GM12874 (cell line): ENCODE measurements around the gene CDH4.

Experiments
- TF ChIP-seq, protein P1 (sequence below): IDR thresholded peaks from 2 replicates; pipeline ENCODE4 v1.5.1; 2011; ENCODE audit warnings: low read depth, mild to moderate bottlenecking, control low read depth, low read length, moderate library complexity; ENCODE audit not compliant: insufficient read depth

Gene CDH4

DNA sequence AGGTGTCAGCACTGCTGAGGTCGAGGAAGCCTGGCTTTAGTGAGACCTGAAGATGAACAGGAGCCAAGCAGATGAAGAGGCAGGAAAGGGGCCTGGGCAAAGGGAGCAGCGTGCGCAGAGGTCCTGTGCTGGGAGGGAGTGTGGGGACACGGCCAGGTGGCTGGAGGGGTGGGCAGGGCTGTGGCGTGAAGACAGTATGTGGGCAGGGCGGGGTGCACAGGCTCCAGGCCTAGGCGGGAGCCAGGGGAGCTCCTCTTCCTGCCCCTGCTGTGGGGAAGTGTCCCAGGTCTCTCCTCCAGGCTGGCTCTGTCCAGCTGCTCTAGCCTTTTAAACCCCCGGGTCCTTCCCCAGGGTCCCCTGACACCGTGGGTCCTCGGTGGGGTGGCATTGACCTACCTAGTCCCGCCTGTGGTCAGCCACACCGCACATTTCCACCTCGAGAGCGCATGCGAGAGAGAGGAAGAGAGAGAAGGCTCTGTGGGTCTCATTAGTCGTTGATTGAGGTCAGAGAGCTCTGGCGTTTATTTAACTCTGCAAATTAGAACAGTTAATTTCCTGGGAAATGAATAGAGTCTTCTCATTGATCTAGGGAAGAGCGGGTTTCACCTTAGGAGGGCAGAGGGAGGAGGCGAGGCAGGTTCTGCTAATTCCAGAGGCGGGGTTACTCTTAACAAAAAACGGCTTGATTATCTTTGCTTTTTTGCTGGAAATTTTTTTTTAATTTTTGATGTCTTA lies 68.8 kb downstream of the CDH4 start:
- TF ChIP-seq, protein P1, sequence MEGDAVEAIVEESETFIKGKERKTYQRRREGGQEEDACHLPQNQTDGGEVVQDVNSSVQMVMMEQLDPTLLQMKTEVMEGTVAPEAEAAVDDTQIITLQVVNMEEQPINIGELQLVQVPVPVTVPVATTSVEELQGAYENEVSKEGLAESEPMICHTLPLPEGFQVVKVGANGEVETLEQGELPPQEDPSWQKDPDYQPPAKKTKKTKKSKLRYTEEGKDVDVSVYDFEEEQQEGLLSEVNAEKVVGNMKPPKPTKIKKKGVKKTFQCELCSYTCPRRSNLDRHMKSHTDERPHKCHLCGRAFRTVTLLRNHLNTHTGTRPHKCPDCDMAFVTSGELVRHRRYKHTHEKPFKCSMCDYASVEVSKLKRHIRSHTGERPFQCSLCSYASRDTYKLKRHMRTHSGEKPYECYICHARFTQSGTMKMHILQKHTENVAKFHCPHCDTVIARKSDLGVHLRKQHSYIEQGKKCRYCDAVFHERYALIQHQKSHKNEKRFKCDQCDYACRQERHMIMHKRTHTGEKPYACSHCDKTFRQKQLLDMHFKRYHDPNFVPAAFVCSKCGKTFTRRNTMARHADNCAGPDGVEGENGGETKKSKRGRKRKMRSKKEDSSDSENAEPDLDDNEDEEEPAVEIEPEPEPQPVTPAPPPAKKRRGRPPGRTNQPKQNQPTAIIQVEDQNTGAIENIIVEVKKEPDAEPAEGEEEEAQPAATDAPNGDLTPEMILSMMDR = no peak

DNA sequence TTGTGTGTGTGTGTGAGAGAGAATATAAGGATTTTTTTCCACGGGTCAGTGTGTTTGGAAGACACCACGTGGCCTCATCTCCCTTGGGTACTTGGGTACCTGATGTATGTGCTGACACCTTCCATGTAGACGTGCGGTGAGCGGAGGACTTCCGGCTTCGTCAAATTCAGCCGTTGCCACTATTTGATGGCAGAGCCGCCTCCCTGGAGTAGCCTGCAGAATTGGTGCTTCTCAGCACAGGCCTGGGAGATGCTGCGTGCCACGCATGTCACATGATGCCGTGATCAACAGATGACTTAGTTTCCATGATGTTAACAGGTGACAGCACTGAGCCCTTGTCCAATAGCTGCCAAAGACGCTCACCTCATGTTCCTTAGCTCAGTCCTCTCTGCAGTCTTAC lies 69.4 kb downstream of the CDH4 start:
- TF ChIP-seq, protein P1 = no peak

DNA sequence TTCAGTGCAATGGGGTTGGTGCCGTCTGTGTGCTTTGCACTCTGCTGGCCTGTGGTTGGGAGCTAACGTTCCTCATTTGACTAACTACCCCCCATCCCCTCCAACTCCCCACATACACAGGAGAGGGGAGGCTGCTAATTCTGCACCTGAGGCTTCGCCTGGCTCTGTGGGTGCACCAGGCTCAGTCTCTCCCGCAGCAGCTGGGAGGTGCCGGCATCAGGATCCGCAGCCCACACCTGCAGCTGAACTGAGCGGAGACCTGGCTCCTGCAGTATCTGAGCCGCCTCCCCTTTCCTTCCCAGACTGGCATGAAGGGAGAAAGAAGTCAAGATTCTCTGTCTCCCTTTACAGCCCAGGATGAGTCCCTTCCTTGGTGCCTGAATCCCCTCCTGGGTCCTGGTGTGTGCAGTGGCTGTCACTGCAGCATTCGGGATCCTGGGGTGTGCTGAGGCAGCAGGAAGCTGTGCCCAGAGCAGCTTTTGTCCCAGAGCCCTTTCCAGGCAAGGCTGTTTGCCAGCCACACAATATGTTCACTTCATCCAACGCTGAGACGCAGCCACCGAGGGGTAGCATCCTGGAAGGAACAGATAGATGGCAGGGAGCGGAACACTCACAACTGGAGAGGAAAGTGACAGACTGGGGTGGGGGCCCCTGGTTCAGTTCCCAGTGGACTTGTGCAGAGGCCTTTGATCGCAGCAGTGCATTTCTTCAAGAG lies 70.2 kb downstream of the CDH4 start:
- TF ChIP-seq, protein P1 = no peak

DNA sequence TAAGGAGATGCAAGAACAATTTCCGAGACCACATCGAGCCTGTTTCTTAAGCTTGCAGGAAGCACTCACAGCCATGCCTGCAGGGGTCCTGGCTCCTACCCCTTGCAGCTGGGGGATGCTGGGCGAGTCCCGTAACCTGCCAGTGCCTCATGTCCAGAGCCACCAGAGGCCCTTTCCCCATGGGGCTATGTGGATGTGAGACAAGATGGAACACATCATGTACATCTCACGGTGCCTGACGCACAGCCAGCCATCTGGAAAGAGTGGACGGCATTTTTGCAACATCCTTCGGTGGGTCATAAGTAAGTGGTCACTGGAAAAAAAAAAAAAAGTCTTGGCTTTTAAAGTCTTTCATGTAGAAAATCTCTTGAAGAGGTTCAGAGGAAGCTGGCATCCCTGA lies 72.8 kb downstream of the CDH4 start:
- TF ChIP-seq, protein P1 = no peak

DNA sequence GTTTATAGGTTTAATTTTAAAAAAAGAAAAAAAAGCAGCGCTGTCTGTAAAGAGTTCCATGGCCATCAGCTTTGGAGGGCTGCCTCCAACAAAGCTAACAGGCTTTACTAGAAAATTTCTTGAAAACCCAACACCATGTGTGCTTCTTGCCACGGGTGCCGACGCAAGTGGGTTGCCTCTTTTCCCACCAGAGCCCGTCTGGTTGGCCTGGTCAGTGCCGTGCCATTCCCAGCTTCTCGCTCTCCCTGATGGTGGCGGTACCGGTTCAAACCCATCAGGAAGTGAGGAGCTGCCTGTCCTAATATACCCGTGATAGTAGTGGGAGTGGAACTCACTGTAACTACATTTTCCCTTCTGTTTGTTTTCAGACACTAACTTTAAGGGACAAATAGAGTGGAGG lies 73.7 kb downstream of the CDH4 start:
- TF ChIP-seq, protein P1 = no peak

DNA sequence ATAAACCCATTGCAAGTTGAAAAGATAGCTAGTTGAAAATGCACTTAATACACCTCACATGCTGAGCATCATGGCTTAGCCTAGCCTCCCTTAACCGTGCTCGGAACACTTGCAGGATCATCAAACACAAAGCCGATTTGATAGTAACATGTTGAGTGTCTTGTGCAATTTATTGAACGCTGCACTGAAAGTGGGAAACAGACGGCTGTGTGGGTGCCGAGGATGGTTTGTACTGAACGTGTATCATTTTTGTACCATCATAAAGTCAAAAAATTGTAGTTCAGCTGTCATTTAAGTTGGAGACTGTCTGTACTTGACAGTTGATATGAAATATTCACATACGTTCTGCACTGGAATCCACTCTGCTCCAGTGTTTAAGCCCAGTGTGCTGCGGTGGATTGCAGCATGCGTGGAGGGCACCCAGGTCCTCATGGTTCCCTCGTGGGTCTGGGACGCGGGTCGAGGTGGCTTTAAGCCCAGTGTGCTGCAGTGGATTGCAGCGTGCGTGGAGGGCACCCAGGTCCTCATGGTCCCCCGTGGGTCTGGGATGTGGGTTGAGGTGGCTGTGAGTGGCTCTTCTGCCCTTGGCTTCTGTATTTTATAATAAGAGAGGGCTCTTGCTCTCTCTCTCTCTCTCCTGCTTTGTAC lies 77.0 kb downstream of the CDH4 start:
- TF ChIP-seq, protein P1 = no peak

DNA sequence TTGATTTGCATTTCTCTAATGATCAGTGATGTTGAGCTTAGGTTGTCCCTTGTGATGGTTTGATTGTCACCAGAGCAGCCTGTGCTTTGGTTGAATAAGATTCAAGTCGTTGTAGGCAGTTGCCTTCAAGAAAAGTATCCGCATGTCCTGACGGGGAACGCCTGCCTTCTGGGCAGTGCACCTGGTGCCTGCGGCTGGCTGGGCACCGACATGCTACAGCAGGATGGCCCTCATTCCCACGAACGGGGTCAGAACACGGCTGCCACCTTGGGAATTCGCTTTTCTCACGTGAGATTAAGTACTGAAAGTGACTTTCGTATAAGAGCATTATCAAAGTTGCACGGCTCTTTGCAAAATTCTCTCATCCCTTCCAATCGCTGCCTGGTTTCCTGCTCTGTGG lies 78.4 kb downstream of the CDH4 start:
- TF ChIP-seq, protein P1 = no peak
